Activated T-helper 17 cell treated with anti-CD3 and anti-CD28 coated beads, Interleukin-2, amount 50 U/mL, for 72 hours (primary cell): ENCODE measurements around the gene ITGA1. TPM values are rescaled to one million over a fixed set of nuclear protein-coding genes. Genes with fewer than 3 reads are reported as not detected.
"Not testable (repeated sequence)": the region's sequence is repeated elsewhere in the genome, so short reads cannot be mapped to it uniquely, and the experiment has no call there.

Experiments
- ATAC-seq: fragments of 150-1000 bp; cut with Tn5 transposase; replicated peaks from 2 replicates; pipeline ENCODE4 v1.10.0; 2021; ENCODE audit warnings: mild to moderate bottlenecking, moderate library complexity
- H3K27ac Mint-ChIP-seq: one replicate; pipeline ENCODE4 v1.8.0; 2022; ENCODE audit warnings: mixed read lengths
- H3K27me3 Mint-ChIP-seq: one replicate; pipeline ENCODE4 v1.8.0; 2022; ENCODE audit warnings: mixed read lengths
- H3K36me3 Mint-ChIP-seq: one replicate; pipeline ENCODE4 v1.8.0; 2022; ENCODE audit warnings: low read depth, mild to moderate bottlenecking, mixed read lengths
- H3K4me1 Mint-ChIP-seq: one replicate; pipeline ENCODE4 v1.8.0; 2022; ENCODE audit warnings: mixed read lengths
- H3K4me3 Mint-ChIP-seq: one replicate; pipeline ENCODE4 v1.8.0; 2022; ENCODE audit warnings: mild to moderate bottlenecking, mixed read lengths
- H3K9me3 Mint-ChIP-seq: one replicate; pipeline ENCODE4 v1.8.0; 2022; ENCODE audit warnings: mixed read lengths
- total RNA-seq, 2 donors: library from RNA; stranded (reverse); gene quantifications; one replicate each; pipeline ENCODE4 v1.2.3, GENCODE V29; 2022

The ITGA1 gene
- total RNA-seq, 2 donors from 2014 or later: 3.1 to 14.9 TPM

DNA sequence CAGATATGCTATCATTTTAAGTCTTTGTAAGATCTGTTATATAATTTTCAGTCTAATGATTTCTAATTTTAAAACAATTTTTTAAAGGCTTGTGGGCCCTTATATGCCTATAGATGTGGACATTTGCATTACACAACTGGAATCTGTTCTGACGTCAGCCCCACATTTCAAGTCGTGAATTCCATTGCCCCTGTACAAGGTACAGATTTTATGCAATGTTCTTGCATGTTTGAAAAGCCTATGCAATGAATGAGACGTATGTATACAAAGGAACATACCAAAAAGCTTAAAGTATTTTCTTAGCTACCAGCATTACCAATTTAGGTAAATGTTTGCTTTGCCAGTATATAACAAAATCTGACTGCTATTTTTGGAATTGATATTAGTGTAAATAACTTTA lies 77.2 kb downstream of the ITGA1 start:
- H3K4me3 Mint-ChIP-seq: no peak overlapping the region
- H3K27me3 Mint-ChIP-seq: no peaks in the 10 kb centered on the region
- H3K9me3 Mint-ChIP-seq: no peaks in the 10 kb centered on the region

DNA sequence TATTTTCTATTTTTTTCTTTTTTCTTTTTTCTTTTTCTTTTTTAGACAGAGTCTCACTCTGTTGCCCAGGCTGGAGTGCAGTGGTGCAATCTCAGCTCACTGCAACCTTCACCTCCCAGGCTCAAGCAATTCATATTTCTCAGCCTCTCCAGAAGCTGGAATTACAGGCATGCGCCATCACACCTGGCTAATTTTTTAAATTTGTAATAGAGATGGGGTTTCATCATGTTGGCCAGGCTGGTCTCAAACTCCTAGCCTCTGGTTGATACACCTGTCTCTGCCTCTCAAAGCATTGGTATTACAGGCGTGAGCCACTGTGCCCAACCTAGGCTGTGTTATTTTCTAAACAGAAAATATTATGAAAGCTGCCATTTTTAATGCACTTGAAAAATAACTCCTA lies 78.3 kb downstream of the ITGA1 start:
- H3K9me3 Mint-ChIP-seq, H3K36me3 Mint-ChIP-seq, H3K27ac Mint-ChIP-seq, H3K27me3 Mint-ChIP-seq, ATAC-seq, H3K4me3 Mint-ChIP-seq, H3K4me1 Mint-ChIP-seq: not testable (repeated sequence)

More for the DNA sequence above, 77.2 kb downstream of the ITGA1 start:
- Mint-ChIP-seq H3K27ac (no peak overlapping the region), H3K4me1 (no peaks in the 10 kb centered on the region), H3K36me3 (no peaks in the 10 kb centered on the region)
- ATAC-seq: no peak

DNA sequence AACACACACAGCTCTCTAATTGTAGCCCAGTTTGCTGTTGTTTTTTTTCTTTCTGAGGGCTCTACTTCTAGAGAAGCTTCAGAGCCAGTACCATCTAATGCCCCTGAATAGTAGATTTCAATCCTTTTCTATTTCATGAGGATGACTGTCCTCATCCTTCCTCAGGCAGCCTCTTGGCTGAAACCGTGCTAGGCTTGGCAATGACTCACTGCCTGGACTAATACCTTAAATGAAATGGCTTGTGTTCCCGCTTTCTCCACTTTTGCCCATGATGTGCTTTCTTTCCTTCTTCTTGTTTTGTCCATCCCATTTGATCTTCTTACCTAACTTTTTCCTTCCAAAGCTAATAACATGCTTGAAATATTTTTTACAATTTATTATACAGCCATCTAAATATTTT lies 80.1 kb downstream of the ITGA1 start:
- H3K4me3 Mint-ChIP-seq: no peak overlapping the region
- H3K27ac Mint-ChIP-seq: no peak overlapping the region
- H3K4me1 Mint-ChIP-seq: no peaks in the 10 kb centered on the region
- H3K27me3 Mint-ChIP-seq: no peaks in the 10 kb centered on the region
- H3K36me3 Mint-ChIP-seq: no peaks in the 10 kb centered on the region
- H3K9me3 Mint-ChIP-seq: no peaks in the 10 kb centered on the region
- ATAC-seq: no peak

DNA sequence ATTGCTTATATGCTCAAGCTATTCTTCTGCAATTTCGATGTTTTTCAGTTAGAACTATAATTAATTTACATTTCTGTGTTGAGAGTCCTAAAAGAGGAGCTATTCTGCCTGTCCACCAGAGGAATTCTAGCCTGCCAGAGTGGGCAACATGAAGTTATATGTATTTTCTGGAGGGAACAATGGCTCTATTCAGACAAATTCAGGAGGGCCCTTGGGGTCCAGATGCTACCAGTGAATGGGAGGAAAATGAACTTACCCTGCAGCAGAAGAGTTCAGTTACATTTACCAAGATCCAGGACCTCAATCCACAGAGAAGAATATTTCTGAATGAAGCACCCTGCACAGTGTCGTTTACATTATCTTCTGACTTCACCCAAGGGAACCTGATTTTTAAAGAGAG lies 80.7 kb downstream of the ITGA1 start:
- no peaks in the 10 kb centered on the region for H3K36me3 Mint-ChIP-seq
- H3K4me1 Mint-ChIP-seq: no peaks in the 10 kb centered on the region
- H3K4me3 Mint-ChIP-seq: no peak overlapping the region
- ATAC-seq: no peak
- H3K27me3 Mint-ChIP-seq: no peaks in the 10 kb centered on the region
- H3K27ac Mint-ChIP-seq: no peak overlapping the region
- H3K9me3 Mint-ChIP-seq: no peaks in the 10 kb centered on the region

DNA sequence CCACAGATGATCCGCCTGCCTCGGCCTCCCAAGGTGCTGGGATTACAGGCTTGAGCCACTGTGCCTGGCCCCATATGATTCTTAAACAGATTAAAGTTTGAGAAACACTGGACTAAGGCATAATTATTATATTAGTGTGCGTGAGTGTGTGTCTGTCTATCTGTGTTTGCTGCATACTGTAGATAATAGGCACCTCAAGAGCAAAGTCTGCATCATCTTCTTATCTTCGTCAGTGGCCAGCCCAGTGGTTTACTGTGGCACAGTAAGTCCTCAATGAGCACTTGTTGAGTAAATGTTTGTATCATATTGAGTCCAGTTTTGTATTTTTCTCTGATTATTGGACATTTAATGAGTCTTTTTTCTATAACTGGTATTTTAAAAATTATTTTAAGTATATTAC lies 81.7 kb downstream of the ITGA1 start:
- H3K36me3 Mint-ChIP-seq: no peaks in the 10 kb centered on the region
- no peaks in the 10 kb centered on the region for H3K27me3 Mint-ChIP-seq
- H3K9me3 Mint-ChIP-seq: no peaks in the 10 kb centered on the region
- H3K4me1 Mint-ChIP-seq: no peaks in the 10 kb centered on the region
- no peak overlapping the region for H3K27ac Mint-ChIP-seq
- no peak overlapping the region for H3K4me3 Mint-ChIP-seq
- no peak for ATAC-seq

DNA sequence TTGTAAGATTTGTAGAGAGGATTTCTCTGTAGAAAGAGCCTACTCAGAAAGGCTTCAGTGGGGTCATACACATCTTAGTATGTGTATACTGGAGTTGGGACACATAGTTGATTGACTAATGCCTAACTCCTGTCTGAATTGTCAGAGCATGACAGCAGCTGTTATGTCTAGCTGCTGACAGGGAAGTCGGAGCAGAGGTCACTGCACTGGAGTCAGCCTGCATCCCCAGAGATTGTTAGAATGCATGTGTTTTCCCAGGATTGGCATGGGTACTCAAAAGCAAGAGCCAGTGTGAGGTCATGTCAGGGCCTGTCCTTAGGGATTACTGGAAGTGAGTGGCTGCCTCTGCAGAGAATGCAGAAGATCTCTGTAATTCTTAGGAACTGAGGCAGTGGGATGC lies 82.7 kb downstream of the ITGA1 start:
- Mint-ChIP-seq H3K27ac (no peak overlapping the region), H3K36me3 (no peaks in the 10 kb centered on the region)

DNA sequence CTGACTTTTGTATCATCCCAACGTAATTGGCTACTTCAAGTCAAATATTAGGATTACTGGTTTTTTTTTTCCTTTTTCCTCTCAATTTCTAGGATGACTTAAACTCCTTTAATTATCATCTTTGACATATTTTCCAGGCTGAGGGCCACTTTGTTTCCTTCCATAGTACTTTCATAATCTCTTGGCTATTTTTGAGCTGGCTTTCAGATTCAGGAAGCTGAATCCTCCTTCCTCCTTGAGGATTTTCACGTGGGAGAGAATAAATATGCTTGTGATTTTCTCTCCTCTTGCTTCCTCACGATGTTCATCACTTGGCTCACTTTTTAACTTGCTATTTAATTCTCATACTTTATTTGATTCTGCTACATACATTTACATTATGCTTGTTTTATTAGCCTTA lies 88.1 kb downstream of the ITGA1 start:
- H3K27ac Mint-ChIP-seq: no peak overlapping the region
- no peaks in the 10 kb centered on the region for H3K36me3 Mint-ChIP-seq
- H3K27me3 Mint-ChIP-seq: peaks cover 4% of the 10 kb centered on the region
- no peak for ATAC-seq
- no peaks in the 10 kb centered on the region for H3K9me3 Mint-ChIP-seq
- H3K4me3 Mint-ChIP-seq: no peak overlapping the region
- H3K4me1 Mint-ChIP-seq: no peaks in the 10 kb centered on the region

More for the DNA sequence above, 82.7 kb downstream of the ITGA1 start:
- H3K27me3 Mint-ChIP-seq: no peaks in the 10 kb centered on the region
- no peak for ATAC-seq
- no peak overlapping the region for H3K4me3 Mint-ChIP-seq
- no peaks in the 10 kb centered on the region for H3K4me1 Mint-ChIP-seq
- no peaks in the 10 kb centered on the region for H3K9me3 Mint-ChIP-seq

DNA sequence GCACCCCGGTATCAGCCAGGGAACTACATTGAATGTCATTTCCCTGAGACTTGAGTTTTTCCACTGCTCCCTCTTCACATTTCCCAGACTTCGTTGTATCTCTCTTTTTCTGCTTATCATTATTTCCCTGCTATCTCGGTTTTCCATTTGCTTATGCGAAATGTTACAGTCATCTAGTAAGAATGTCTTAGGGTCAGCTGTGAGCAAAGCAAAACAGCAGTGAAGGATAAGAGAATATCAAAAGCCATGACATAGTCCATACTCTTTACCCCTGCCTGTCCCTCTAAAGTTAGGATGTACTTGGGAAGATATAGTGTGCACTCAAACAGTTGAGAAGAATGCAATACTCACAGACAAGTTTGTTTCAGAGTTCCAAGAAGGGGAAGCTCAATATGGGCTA lies 88.7 kb downstream of the ITGA1 start:
- H3K4me3 Mint-ChIP-seq: no peak overlapping the region
- H3K4me1 Mint-ChIP-seq: no peaks in the 10 kb centered on the region
- no peaks in the 10 kb centered on the region for H3K36me3 Mint-ChIP-seq
- H3K27ac Mint-ChIP-seq: no peak overlapping the region
- peaks cover 4% of the 10 kb centered on the region for H3K27me3 Mint-ChIP-seq
- no peak for ATAC-seq
- no peaks in the 10 kb centered on the region for H3K9me3 Mint-ChIP-seq

DNA sequence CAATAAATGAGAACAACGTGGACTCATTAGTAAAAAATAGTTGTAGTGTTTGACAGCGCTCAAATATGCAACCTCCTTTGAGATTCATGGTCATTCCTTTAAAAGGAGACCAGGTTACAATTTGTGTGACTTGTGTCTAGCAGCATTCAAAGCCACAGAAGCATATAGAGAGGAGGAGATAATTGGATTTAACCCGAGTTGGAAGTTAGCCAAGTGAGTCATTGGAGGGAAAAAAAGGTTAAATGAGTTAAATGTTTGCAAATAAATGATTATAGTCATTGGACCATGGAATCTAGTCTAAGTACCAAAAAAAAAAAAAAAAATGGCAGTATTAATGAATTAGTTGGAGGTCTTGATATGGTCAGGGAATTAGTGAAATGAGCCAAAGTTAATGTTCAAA lies 90.9 kb downstream of the ITGA1 start:
- Mint-ChIP-seq H3K4me1 (no peaks in the 10 kb centered on the region), H3K27me3 (peaks cover 4% of the 10 kb centered on the region), H3K9me3 (no peaks in the 10 kb centered on the region), H3K4me3 (no peak overlapping the region), H3K36me3 (no peaks in the 10 kb centered on the region), H3K27ac (no peak overlapping the region)
- no peak for ATAC-seq

DNA sequence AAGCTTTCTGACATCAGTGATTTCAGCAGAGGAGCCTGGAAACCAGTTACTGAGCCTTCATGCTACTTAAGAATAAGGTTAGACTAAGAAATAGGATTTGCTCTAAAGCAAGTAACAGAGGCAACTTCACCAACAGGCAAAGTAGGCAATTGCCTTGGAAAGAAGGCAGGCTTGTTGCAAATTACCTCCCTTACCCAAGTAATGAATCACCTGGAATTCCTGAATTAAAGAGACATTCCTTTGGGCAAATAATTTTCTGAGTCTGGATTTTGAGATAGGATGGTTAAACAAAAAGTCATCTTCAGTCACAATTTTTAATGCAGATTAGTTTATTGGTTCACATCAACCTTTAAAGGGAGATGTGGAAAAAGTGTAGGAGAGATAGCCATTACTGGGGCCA lies 92.8 kb downstream of the ITGA1 start:
- H3K9me3 Mint-ChIP-seq: no peaks in the 10 kb centered on the region
- no peaks in the 10 kb centered on the region for H3K4me1 Mint-ChIP-seq
- H3K27ac Mint-ChIP-seq: no peak overlapping the region
- H3K4me3 Mint-ChIP-seq: no peak overlapping the region
- no peak for ATAC-seq
- no peaks in the 10 kb centered on the region for H3K36me3 Mint-ChIP-seq
- peaks cover 4% of the 10 kb centered on the region for H3K27me3 Mint-ChIP-seq

DNA sequence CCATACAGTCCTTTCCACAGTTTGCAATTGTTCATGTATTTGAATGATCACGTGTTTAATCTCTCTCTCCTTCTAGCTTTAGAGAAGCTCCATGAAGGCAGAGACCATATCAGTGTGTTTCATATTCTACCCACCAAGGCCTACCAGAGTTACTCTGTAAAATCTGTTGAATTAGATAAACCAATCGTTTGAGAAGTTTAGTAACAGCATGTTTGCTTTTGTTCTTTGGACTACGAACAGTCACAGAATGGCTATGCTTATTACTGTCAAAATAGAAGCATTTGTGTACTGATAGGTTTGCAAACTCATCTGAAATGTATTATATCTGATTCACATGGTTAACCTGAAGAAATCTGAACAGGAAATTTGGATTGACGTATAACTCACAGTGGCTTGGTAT lies 93.8 kb downstream of the ITGA1 start:
- H3K4me3 Mint-ChIP-seq: no peak overlapping the region
- ATAC-seq: no peak
- no peak overlapping the region for H3K27ac Mint-ChIP-seq
- no peaks in the 10 kb centered on the region for H3K9me3 Mint-ChIP-seq
- H3K4me1 Mint-ChIP-seq: no peaks in the 10 kb centered on the region
- no peaks in the 10 kb centered on the region for H3K36me3 Mint-ChIP-seq
- peaks cover 4% of the 10 kb centered on the region for H3K27me3 Mint-ChIP-seq

DNA sequence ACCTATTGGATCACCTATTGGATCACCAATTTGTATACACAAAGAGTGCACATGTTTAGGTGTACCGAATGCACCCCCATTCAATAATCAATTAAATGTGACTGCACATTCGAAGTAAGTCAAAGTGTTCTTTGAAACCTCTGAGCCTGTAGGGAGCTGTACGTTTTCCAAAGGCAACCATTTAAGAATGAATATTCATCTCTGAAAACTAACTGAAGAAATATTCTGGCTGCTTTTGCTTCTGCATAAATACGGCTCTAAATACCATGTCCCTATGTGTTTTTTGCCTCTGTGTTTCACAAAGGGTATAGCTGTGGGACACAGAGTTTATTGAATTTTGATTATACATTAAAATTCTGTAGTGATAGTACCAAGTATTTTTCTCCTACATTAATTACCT lies 95.4 kb downstream of the ITGA1 start:
- Mint-ChIP-seq H3K4me1 (no peaks in the 10 kb centered on the region), H3K27ac (no peak overlapping the region), H3K27me3 (no peaks in the 10 kb centered on the region), H3K4me3 (no peak overlapping the region), H3K9me3 (no peaks in the 10 kb centered on the region), H3K36me3 (peaks cover 7% of the 10 kb centered on the region)
- ATAC-seq: no peak

DNA sequence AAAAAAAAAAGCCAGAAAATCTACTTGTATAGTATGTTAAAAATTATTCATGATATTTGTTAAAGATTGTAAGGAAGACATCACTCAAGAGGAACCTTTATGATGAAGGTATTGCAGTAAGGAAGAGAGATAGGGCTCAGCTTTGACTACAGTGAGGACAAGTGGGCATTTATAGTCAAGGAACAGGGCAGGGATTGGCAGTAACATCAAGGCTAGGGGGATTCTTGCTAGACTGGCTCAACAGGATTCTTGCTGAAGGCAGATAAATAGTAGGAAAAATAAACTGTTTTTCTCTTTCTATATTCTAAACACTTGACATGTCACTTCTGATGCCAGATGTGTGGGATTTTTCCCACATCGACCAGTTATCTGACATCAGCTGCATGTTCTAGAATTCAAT lies 96.7 kb downstream of the ITGA1 start:
- ATAC-seq: no peak
- Mint-ChIP-seq H3K27ac (no peak overlapping the region), H3K4me3 (no peak overlapping the region), H3K27me3 (no peaks in the 10 kb centered on the region), H3K9me3 (no peaks in the 10 kb centered on the region), H3K4me1 (no peaks in the 10 kb centered on the region), H3K36me3 (peaks cover 9% of the 10 kb centered on the region)

DNA sequence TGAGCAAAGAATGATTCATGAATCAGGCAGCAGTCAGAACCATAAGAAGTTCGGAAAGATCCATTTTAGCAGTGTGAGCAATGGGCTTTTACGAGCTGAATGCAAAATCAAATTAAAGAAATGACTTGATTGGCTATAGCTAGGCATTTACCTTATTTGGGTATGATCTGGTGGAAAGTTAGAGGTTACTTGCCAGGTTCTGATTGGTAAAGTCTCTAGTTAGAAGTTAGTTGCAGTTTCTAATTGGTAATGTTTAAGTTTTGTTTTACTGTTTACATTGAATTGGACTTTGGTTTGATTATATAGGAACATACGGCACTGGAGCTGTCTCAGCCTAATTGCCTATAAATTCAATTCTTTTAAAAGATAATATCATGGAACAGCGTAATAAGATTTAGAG lies 97.9 kb downstream of the ITGA1 start:
- no peak overlapping the region for H3K4me3 Mint-ChIP-seq
- peaks cover 9% of the 10 kb centered on the region for H3K36me3 Mint-ChIP-seq
- H3K27me3 Mint-ChIP-seq: no peaks in the 10 kb centered on the region
- H3K9me3 Mint-ChIP-seq: no peaks in the 10 kb centered on the region
- no peak overlapping the region for H3K27ac Mint-ChIP-seq
- no peak for ATAC-seq
- H3K4me1 Mint-ChIP-seq: no peaks in the 10 kb centered on the region

DNA sequence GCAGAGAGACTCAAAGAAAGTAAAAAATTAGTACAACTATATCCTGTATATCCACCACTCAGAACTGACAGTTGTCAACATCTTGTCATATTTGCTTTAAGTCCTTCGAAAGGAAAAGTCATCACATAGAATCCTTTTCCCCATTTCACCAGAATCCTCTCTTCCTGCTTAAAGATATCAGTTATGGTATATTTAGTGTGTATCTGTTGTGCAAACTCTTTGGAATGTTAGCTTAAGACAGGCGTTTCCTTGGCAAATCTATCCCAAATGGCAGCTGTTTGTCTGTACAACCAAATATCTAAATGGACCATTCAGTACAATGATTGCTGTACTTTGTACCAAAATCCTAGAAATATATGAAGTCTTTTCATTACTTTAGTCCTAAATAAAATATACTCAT lies 98.5 kb downstream of the ITGA1 start:
- H3K27ac Mint-ChIP-seq: no peak overlapping the region
- H3K36me3 Mint-ChIP-seq: peaks cover 9% of the 10 kb centered on the region
- H3K9me3 Mint-ChIP-seq: no peaks in the 10 kb centered on the region
- no peaks in the 10 kb centered on the region for H3K4me1 Mint-ChIP-seq
- no peak overlapping the region for H3K4me3 Mint-ChIP-seq
- ATAC-seq: no peak
- no peaks in the 10 kb centered on the region for H3K27me3 Mint-ChIP-seq

DNA sequence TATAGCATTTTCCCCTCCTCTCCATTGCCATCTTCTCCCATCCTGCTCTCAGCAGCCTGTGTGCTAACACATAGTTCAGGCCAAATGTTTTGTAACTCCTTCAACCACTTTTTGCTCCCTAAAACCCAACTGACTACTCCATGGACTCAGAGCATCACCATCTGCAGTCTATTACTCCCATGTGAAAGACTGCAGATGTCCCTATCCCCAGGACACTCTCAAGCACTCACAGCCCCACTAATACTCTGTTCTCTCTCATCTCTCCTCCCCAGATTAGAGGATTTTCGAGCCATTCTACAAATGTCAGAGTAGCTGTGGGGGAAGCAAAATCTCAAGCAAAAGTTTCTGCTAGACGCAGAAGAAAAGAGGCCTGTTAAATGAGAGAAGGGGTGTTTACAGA lies 99.3 kb downstream of the ITGA1 start:
- no peaks in the 10 kb centered on the region for H3K9me3 Mint-ChIP-seq
- H3K27ac Mint-ChIP-seq: no peak overlapping the region
- no peaks in the 10 kb centered on the region for H3K4me1 Mint-ChIP-seq
- H3K36me3 Mint-ChIP-seq: peaks cover 9% of the 10 kb centered on the region
- no peaks in the 10 kb centered on the region for H3K27me3 Mint-ChIP-seq
- no peak overlapping the region for H3K4me3 Mint-ChIP-seq
- no peak for ATAC-seq
